ENCODE data around the gene CIB1. TPM values are rescaled to one million over a fixed set of nuclear protein-coding genes. Genes with fewer than 3 reads are reported as not detected.

CIB1 gene
- total RNA-seq, 1 experiment from 2014 or later, result 45.6 TPM

DNA sequence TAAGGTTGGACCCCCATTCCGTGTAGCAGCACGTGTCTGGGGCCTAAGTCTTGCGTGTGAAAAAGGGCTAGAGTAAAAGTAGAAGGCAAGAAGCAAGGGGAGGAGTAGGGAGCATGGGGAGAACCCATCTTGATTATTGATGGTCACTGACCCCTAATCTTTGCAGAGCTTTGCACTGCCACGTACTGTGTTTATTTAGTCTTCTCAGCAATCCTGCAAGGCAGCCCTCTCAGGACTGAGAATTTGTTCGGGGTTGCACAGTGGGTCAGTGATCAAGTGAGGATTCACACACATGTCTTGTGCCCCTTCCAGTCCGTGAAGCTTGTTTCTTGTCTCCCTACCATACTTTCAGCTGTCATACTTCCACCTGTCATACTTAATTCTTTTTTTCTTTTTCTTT is 25.4 kb downstream of the CIB1 start:
- Mint-ChIP-seq H3K9me3 (ENCODE audit: unreplicated experiment) (no peaks in the 10 kb centered on the region), H3K27me3 (ENCODE audit: insufficient read depth, unreplicated experiment) (no peaks in the 10 kb centered on the region), H3K4me3 (ENCODE audit: unreplicated experiment) (no peak overlapping the region), H3K27ac (ENCODE audit: low read depth, unreplicated experiment) (no peak overlapping the region), H3K36me3 (ENCODE audit: insufficient read depth, unreplicated experiment) (peaks cover 42% of the 10 kb centered on the region), H3K4me1 (ENCODE audit: insufficient read depth, unreplicated experiment) (peaks cover 46% of the 10 kb centered on the region)
- BruUV-seq (replicated peaks), result no TSS peak
- ChIA-PET POLR2A (interaction anchor here (0.7 to 1.7 kb wide), 3 partner anchors 9 to 57 kb away, joined by 3 to 7 read pairs (median 4); partner anchors contain the start of gene NGRN), CTCF (interaction anchor here (0.8 to 1.4 kb wide), 5 partner anchors 23 to 85 kb away, joined by 3 to 4 read pairs (median 3); no protein-coding TSS in a partner anchor)
- intact Hi-C loops (cut with micrococcal nuclease), result no loop called here
- DNase-seq (ENCODE audit: unreplicated experiment), result no peak
- no peak for TF ChIP-seq CTCF (IDR thresholded peaks at IDR 0.05; ENCODE audit: unreplicated experiment)

- Mint-ChIP-seq H3K9me3 (ENCODE audit: unreplicated experiment) (no peaks in the 10 kb centered on the region), H3K4me1 (ENCODE audit: insufficient read depth, unreplicated experiment) (peaks cover 39% of the 10 kb centered on the region), H3K36me3 (ENCODE audit: insufficient read depth, unreplicated experiment) (peaks cover 42% of the 10 kb centered on the region), H3K27ac (ENCODE audit: low read depth, unreplicated experiment) (no peak overlapping the region), H3K4me3 (ENCODE audit: unreplicated experiment) (no peak overlapping the region), H3K27me3 (ENCODE audit: insufficient read depth, unreplicated experiment) (no peaks in the 10 kb centered on the region)
- no TSS peak for BruUV-seq (replicated peaks)
- intact Hi-C loops (cut with micrococcal nuclease), result no loop called here
- no peak for TF ChIP-seq CTCF (IDR thresholded peaks at IDR 0.05; ENCODE audit: unreplicated experiment)
- ChIA-PET POLR2A (interaction anchor here (0.6 to 1.7 kb wide), 2 partner anchors 17 to 59 kb away, joined by 3 to 7 read pairs; no protein-coding TSS in a partner anchor), CTCF (interaction anchor here (1.2 to 1.4 kb wide), 2 partner anchors 64 to 86 kb away, joined by 3 to 4 read pairs; no protein-coding TSS in a partner anchor)
- DNase-seq (ENCODE audit: unreplicated experiment), result no peak
Measured at GRCh38 chr15:90207252-90207651, 26.5 kb downstream of the CIB1 start.

DNA sequence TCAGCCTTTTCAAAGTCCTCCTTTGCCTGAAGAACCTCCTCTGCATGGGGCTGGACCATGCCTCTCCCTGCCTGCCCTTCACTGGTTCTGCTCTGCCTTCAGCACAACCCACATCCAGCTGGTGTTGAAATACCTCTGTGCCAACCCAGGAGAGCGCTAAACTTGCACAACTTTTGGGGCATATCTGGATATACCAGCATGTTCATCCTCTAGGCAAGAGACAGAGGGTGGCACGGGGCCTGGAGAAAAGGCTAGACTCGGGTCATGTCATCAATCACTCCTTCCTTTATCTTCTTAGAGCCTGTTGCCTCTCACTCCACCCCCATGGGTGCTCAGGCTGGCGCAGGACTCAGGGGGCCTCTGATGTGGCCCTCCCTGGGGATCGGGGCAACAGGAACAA is 27.9 kb downstream of the CIB1 start:
- H3K36me3 Mint-ChIP-seq (ENCODE audit: insufficient read depth, unreplicated experiment), result peaks cover 46% of the 10 kb centered on the region
- ChIA-PET CTCF (interaction anchor here (0.9 to 2.7 kb wide), 6 partner anchors 8 to 40 kb away, joined by 3 to 9 read pairs (median 4); no protein-coding TSS in a partner anchor), POLR2A (interaction anchor here (0.6 to 2.4 kb wide), 3 partner anchors 8 to 23 kb away, joined by 3 to 13 read pairs (median 3); no protein-coding TSS in a partner anchor)
- no TSS peak for BruUV-seq (replicated peaks)
- H3K4me3 Mint-ChIP-seq (ENCODE audit: unreplicated experiment), result no peak overlapping the region
- TF ChIP-seq CTCF (IDR thresholded peaks at IDR 0.05; ENCODE audit: unreplicated experiment), result no peak
- H3K27me3 Mint-ChIP-seq (ENCODE audit: insufficient read depth, unreplicated experiment), result no peaks in the 10 kb centered on the region
- H3K9me3 Mint-ChIP-seq (ENCODE audit: unreplicated experiment), result no peaks in the 10 kb centered on the region
- H3K27ac Mint-ChIP-seq (ENCODE audit: low read depth, unreplicated experiment), result no peak overlapping the region
- intact Hi-C loops (cut with micrococcal nuclease), result no loop called here
- H3K4me1 Mint-ChIP-seq (ENCODE audit: insufficient read depth, unreplicated experiment), result peaks cover 29% of the 10 kb centered on the region
- DNase-seq (ENCODE audit: unreplicated experiment), result peak; percentile 58

DNA sequence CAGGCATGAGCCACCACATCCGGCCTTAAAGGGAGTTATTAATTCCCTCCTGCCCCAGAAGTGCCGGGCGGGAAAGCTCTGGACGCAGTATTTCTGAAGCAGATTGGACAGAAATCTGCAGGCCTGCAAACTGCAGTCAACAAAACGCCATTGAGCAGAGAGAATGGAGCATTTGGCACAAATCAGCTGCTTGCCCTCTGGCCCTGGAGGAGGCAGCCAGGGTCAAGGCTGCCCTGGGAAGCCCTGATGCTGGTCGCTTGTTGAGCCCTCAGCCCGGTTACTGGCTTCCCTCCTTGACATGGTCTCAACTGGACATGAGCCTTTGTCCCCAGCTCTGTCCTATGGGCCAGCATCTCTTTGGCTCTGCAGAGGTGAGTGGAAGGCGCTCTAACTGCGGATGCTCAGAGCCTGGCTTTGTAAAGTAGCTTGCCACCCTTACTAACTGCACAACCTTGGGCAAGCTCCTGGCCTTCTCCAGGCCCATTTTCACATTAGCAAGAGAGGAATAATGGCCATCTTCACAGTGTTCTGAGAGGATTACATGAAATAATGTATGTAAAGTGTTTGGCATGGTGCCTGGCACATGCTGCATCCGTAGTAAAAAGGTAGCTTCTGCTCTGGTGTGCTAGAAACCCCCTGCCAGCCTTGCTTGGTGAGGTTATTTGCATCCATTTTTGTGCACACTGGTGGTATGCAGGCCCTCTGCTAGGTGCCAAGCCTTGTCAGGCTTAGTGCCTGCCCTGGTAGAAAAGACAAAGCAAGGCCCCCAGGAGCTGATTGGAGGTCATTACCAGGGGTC is 28.5 kb downstream of the CIB1 start:
- H3K27ac Mint-ChIP-seq (ENCODE audit: low read depth, unreplicated experiment), result no peak overlapping the region
- CTCF ChIA-PET, result interaction anchor here (0.9 to 2.7 kb wide), 6 partner anchors 9 to 62 kb away, joined by 3 to 9 read pairs (median 4); no protein-coding TSS in a partner anchor
- POLR2A ChIA-PET, result interaction anchor here (0.6 to 2.4 kb wide), 5 partner anchors 8 to 28 kb away, joined by 3 to 13 read pairs (median 3); partner anchors contain the start of genes CIB1 and GDPGP1

More for the DNA sequence above, 28.5 kb downstream of the CIB1 start:
- Mint-ChIP-seq H3K27me3 (ENCODE audit: insufficient read depth, unreplicated experiment) (no peaks in the 10 kb centered on the region), H3K4me1 (ENCODE audit: insufficient read depth, unreplicated experiment) (peaks cover 23% of the 10 kb centered on the region), H3K9me3 (ENCODE audit: unreplicated experiment) (no peaks in the 10 kb centered on the region), H3K36me3 (ENCODE audit: insufficient read depth, unreplicated experiment) (peaks cover 46% of the 10 kb centered on the region), H3K4me3 (ENCODE audit: unreplicated experiment) (no peak overlapping the region)
- no TSS peak for BruUV-seq (replicated peaks)
- DNase-seq (ENCODE audit: unreplicated experiment), result no peak
- intact Hi-C loops (cut with micrococcal nuclease), result no loop called here
- no peak for TF ChIP-seq CTCF (IDR thresholded peaks at IDR 0.05; ENCODE audit: unreplicated experiment)

Measured in MCF 10A (cell line).